ENCODE measurements around the gene VWA1.

The VWA1 gene

GRCh38 chr1:1487701-1488100 lies 52.2 kb downstream of the VWA1 start:
- DNase-seq, result no peak

- DNase-seq, result no peak
Measured at GRCh38 chr1:1489231-1489630, 53.7 kb downstream of the VWA1 start.

GRCh38 chr1:1489861-1490260 lies 54.4 kb downstream of the VWA1 start:
- DNase-seq, result no peak

- no peak for DNase-seq
Measured at GRCh38 chr1:1490633-1491230, 55.2 kb downstream of the VWA1 start.

- DNase-seq, result no peak
Measured at GRCh38 chr1:1491601-1492000, 56.1 kb downstream of the VWA1 start.
